OCI-LY1 (cell line): ENCODE data around the gene EFR3B.

Source experiments
- H2AFZ ChIP-seq: fragments of 200-600 bp; sonication (generic), shearing (Covaris generic); 2 replicates; pipeline ENCODE4 v1.6.0; 2014; ENCODE audit warnings: antibody characterized with exemption, mild to moderate bottlenecking, low read length
- H3F3A ChIP-seq: fragments of 200-600 bp; sonication (generic), shearing (Covaris generic); 2 replicates; pipeline ENCODE4 v1.6.0; 2014; ENCODE audit warnings: mild to moderate bottlenecking, antibody characterized with exemption, low read length, moderate library complexity; ENCODE audit not compliant: insufficient read depth
- H3K27ac ChIP-seq: fragments of 200-600 bp; sonication (generic); 2 replicates; pipeline ENCODE4 v1.5.1; 2014; ENCODE audit warnings: low read length, mixed run types, mild to moderate bottlenecking, low read depth; ENCODE audit not compliant: poor library complexity, severe bottlenecking
- H3K27me3 ChIP-seq: fragments of 200-600 bp; sonication (generic); 2 replicates; pipeline ENCODE4 v1.6.0; 2014; ENCODE audit warnings: antibody characterized with exemption, mild to moderate bottlenecking, low read length, moderate library complexity; ENCODE audit not compliant: insufficient read depth
- H3K36me3 ChIP-seq: fragments of 200-600 bp; sonication (generic); 2 replicates; pipeline ENCODE4 v1.6.1; 2014; ENCODE audit warnings: mild to moderate bottlenecking, antibody characterized with exemption, low read length, moderate library complexity, mixed read lengths; ENCODE audit not compliant: insufficient read depth
- H3K4me1 ChIP-seq: fragments of 200-600 bp; sonication (generic); 2 replicates; pipeline ENCODE4 v1.5.1; 2014; ENCODE audit warnings: mild to moderate bottlenecking, low read length, moderate library complexity; ENCODE audit not compliant: insufficient read depth, severe bottlenecking
- H3K4me2 ChIP-seq: fragments of 200-600 bp; sonication (generic), shearing (Covaris generic); 2 replicates; pipeline ENCODE4 v1.6.1; 2014; ENCODE audit warnings: low read length
- H3K4me3 ChIP-seq: fragments of 200-600 bp; sonication (generic); 2 replicates; pipeline ENCODE4 v1.5.1; 2014; ENCODE audit warnings: low read length, low read depth, mild to moderate bottlenecking, mixed read lengths; ENCODE audit not compliant: poor library complexity, severe bottlenecking
- H3K79me2 ChIP-seq: fragments of 200-600 bp; shearing (Covaris generic); 2 replicates; pipeline ENCODE4 v1.6.1; 2016; ENCODE audit warnings: mixed run types, low read length, mixed read lengths; ENCODE audit not compliant: insufficient read depth
- H3K9ac ChIP-seq: fragments of 200-600 bp; sonication (generic), shearing (Covaris generic); 2 replicates; pipeline ENCODE4 v1.6.1; 2014; ENCODE audit warnings: mild to moderate bottlenecking, low read length, mixed read lengths
- H3K9me2 ChIP-seq: fragments of 200-600 bp; sonication (generic), shearing (Covaris generic); 2 replicates; pipeline ENCODE4 v1.6.1; 2014; ENCODE audit warnings: low read depth, mild to moderate bottlenecking, low read length, mixed read lengths
- H3K9me3 ChIP-seq: fragments of 200-600 bp; shearing (Covaris generic); 2 replicates; pipeline ENCODE4 v1.6.1; 2014; ENCODE audit warnings: low read length, mixed read lengths
- H4K20me1 ChIP-seq: fragments of 200-600 bp; sonication (generic), shearing (Covaris generic); 2 replicates; pipeline ENCODE4 v1.6.0; 2016; ENCODE audit warnings: mild to moderate bottlenecking, low read length; ENCODE audit not compliant: insufficient read depth
- EZH2 ChIP-seq: fragments of 200-600 bp; sonication (generic), shearing (Covaris generic); IDR thresholded peaks from 2 replicates; pipeline ENCODE4 v1.8.0; 2017; ENCODE audit warnings: borderline replicate concordance, mixed run types, mild to moderate bottlenecking, antibody characterized with exemption, low read length, moderate library complexity, mixed read lengths
- TF ChIP-seq, protein P1 (sequence below): fragments of 200-600 bp; sonication (generic), shearing (Covaris generic); IDR thresholded peaks from 2 replicates; pipeline ENCODE4 v1.5.1; 2017; ENCODE audit warnings: mild to moderate bottlenecking, antibody characterized with exemption, low read length, moderate library complexity, mixed read lengths

Gene EFR3B

DNA sequence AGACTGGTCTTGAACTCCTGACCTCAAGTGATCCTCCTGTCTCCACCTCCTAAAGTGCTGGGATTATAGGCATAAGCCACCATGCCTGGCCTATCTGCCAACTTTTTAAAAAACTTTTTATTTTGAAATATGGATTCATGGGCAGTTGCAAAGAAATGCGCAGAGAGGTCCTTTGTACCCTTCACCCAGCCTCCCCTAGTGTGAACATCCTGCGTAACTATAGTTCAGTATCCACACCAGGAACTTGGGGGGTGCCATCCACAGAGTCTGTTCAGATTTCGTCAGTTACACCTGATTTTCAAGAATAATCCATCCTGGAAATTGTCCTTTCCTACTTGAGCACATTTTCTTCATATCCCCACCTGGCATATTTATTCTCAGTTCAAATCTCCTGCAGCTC is 33.0 kb downstream of the EFR3B start:
- H3K36me3 ChIP-seq, result no peaks in the 10 kb centered on the region
- no peak overlapping the region for H3K27ac ChIP-seq
- H3K9me3 ChIP-seq, result no peaks in the 10 kb centered on the region
- H3K4me1 ChIP-seq, result no peaks in the 10 kb centered on the region
- H3K79me2 ChIP-seq, result no peaks in the 10 kb centered on the region
- no peaks in the 10 kb centered on the region for H3K9me2 ChIP-seq
- H3F3A ChIP-seq, result no peaks in the 10 kb centered on the region
- H2AFZ ChIP-seq, result no peak overlapping the region
- H3K27me3 ChIP-seq, result no peaks in the 10 kb centered on the region
- H3K4me2 ChIP-seq, result no peak overlapping the region
- H3K4me3 ChIP-seq, result no peak overlapping the region
- TF ChIP-seq, protein P1, sequence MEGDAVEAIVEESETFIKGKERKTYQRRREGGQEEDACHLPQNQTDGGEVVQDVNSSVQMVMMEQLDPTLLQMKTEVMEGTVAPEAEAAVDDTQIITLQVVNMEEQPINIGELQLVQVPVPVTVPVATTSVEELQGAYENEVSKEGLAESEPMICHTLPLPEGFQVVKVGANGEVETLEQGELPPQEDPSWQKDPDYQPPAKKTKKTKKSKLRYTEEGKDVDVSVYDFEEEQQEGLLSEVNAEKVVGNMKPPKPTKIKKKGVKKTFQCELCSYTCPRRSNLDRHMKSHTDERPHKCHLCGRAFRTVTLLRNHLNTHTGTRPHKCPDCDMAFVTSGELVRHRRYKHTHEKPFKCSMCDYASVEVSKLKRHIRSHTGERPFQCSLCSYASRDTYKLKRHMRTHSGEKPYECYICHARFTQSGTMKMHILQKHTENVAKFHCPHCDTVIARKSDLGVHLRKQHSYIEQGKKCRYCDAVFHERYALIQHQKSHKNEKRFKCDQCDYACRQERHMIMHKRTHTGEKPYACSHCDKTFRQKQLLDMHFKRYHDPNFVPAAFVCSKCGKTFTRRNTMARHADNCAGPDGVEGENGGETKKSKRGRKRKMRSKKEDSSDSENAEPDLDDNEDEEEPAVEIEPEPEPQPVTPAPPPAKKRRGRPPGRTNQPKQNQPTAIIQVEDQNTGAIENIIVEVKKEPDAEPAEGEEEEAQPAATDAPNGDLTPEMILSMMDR, result no peak
- no peak for TF ChIP-seq EZH2
- H4K20me1 ChIP-seq, result no peaks in the 10 kb centered on the region
- H3K9ac ChIP-seq, result no peak overlapping the region

DNA sequence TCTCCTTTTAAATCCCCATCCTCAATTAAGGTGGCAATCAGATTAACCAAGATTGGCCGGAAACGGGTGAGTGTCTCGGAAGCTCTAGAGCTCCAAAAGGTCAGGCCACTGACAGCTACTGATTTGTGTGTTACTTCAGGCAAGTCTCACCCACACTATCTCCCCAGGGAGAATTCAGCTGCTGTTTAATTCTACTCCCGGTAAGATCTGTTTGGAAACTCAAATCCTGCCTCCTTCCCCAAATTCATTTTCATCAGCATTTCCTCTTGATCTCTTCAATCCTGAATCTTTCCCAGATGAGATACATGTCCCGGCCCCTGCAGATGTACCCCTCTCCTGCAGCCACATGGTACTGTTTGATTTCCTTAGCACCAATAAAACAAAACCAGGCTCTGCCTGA is 34.9 kb downstream of the EFR3B start:
- H2AFZ ChIP-seq, result no peak overlapping the region
- H3K9me3 ChIP-seq, result no peaks in the 10 kb centered on the region
- no peak overlapping the region for H3K9ac ChIP-seq
- H3K4me2 ChIP-seq, result no peak overlapping the region
- no peak for TF ChIP-seq EZH2
- TF ChIP-seq, protein P1, result no peak
- no peak overlapping the region for H3K27ac ChIP-seq
- H3K9me2 ChIP-seq, result no peaks in the 10 kb centered on the region
- H3F3A ChIP-seq, result no peaks in the 10 kb centered on the region
- no peak overlapping the region for H3K4me3 ChIP-seq
- H3K27me3 ChIP-seq, result no peaks in the 10 kb centered on the region
- no peaks in the 10 kb centered on the region for H3K4me1 ChIP-seq
- no peaks in the 10 kb centered on the region for H3K36me3 ChIP-seq
- H3K79me2 ChIP-seq, result no peaks in the 10 kb centered on the region
- no peaks in the 10 kb centered on the region for H4K20me1 ChIP-seq

DNA sequence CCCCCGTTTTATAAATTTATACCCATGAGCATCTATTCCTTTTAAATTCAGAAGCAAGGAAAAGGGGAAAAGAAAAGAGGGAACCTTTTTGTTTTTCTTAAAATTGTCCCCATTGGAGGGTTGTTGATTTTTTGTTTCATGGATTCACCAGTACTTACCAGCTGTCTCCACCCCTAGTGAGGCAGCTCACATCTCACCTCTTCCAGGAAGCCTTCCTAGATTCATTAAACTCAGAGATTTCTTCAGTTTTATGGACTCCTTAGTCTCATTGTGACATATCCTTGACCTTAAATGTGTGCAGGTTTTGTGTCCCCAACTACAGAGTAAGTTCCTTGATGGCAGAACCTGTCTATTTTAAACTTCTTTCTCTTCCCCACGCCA is 35.9 kb downstream of the EFR3B start:
- Histone ChIP-seq H4K20me1 (no peaks in the 10 kb centered on the region), H3F3A (no peaks in the 10 kb centered on the region), H3K4me3 (no peak overlapping the region), H2AFZ (no peak overlapping the region), H3K79me2 (no peaks in the 10 kb centered on the region), H3K27me3 (no peaks in the 10 kb centered on the region), H3K4me2 (no peak overlapping the region), H3K36me3 (no peaks in the 10 kb centered on the region), H3K9me2 (no peaks in the 10 kb centered on the region), H3K27ac (no peak overlapping the region), H3K9me3 (no peaks in the 10 kb centered on the region), H3K4me1 (no peaks in the 10 kb centered on the region), H3K9ac (no peak overlapping the region)
- TF ChIP-seq, protein P1, result no peak
- no peak for TF ChIP-seq EZH2
